ENCODE results near the gene TERT.
"Not testable (repeated sequence)": the region's sequence is repeated elsewhere in the genome, so short reads cannot be mapped to it uniquely, and the experiment has no call there.

TERT gene

DNA sequence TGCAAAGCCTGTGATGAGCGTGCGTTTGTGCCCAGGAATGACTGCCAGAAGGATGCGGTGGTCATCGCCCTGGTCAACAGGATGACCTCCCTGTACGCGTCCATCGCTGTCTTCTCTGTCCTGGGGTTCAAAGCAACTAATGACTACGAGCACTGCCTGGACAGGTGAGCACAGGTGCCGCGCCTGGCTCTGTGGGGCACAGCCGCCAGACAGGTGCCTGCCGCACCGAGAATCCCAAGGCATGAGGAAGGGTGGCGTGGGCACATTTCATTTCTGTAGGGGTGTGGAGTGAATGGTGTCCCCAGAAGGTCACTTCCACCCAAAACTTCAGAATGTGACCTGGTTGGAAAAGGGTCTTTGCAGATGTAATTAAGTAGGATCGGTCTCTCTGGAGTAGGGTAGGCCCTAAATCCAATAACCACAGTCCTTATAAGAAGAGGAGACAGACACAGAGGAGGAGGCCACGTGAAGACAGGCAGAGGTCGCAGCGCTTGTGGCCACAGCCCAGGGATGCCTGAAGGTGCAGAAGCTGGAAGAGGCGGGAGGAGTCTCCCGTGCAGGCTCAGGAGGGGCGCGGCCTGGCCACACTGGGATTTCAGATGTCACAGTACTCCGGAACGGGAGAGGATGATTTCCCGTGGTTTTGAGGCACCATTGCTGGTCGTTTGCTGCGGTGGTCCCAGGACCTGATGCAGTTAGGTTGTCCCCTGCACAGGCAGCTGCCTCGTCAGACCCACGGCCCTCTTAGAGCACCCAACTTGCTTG is 54.2 kb downstream of the TERT start:
- DNase-seq (ENCODE audit: low read depth in 2 of 2): no peak

DNA sequence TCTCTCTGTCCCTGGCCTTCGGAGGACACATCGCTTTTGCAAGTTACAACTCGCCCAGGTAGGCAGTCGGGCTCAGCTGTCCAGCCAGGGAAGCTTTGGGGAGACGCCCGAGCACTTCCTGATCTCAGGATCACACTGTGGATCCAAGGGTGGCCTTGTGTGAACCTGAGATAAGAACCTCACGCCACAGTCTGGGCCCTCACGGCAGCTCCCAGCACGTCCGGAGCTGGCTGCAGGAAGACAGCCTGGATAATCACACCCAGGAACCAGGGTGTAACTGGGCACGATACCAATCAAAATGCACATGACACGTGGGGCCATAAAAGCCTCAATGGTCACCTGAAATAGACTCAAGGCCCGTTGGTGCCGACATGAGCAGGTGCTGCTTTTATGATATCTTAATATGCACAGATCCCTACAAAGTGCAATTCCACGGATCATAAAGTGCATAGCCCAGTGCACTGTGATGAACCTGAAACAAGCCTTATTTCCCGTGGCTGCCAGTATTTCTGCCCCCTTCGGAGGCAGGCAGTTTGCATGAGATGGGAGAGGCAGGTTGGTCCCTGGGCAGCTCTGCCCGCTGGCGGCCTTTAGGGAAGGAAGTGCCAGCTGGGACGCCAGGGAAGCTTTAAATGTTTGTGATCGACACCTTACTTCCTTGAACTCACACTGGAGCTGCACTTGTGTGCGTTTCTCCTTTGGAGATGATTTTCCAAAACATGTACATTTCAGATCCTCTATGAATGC is 55.2 kb downstream of the TERT start:
- DNase-seq (ENCODE audit: low read depth in 2 of 2): no peak

DNA sequence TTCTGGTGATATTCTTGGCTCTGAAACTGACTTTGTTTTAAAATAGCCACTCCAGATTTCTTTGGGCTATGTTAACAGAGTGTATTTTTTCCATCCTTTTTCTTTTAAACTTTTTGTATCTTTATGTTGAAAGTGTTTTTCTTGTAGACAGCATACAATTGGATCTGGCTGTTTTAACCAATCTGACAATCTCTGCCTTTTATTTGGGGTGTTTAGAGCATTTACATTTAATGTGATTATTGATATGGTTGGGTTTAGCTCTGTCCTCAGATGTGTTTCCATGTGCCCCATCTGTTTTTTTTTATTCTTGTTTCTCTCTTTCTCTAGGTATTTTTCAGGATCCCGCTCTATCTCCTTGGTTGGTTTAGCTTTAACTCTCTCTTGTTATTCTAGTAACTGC is 59.0 kb downstream of the TERT start:
- DNase-seq (ENCODE audit: low read depth in 2 of 2): no peak

DNA sequence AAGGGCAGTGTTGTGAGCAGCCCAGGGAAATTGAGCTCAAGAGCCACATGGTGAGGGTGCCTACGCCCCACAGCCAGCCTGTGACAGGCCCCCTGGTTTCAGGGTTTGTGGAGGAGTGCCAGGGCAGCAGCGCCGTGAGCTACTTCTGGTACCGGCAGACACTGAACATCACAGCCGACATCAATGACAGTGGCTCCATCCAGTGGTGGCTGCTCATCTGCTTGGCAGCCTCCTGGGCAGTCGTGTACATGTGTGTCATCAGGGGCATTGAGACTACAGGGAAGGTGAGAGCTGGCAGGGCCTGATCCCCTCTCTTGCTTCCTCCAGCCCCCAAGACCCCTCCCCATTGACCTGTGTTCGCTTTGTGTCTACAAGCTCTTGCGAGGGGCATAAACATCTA is 59.5 kb downstream of the TERT start:
- no peak for DNase-seq (ENCODE audit: low read depth in 2 of 2)

DNA sequence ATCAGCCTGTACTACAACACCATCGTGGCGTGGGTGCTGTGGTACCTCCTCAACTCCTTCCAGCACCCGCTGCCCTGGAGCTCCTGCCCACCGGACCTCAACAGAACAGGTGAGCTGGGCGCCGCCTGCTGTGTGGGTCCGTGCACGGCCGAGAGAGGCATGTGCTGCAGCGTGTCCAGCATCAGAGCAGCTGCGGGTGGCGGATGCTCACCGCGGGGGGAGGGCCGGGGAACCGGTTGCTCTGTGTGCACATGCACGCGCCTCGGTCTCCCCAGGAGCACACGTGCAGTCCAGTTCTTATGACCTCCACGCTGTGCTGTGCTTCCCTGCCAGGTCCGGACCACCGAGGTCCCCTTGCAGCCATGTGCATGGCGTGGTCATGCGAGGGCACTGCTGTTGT is 62.1 kb downstream of the TERT start:
- no peak for DNase-seq (ENCODE audit: low read depth in 2 of 2)

DNA sequence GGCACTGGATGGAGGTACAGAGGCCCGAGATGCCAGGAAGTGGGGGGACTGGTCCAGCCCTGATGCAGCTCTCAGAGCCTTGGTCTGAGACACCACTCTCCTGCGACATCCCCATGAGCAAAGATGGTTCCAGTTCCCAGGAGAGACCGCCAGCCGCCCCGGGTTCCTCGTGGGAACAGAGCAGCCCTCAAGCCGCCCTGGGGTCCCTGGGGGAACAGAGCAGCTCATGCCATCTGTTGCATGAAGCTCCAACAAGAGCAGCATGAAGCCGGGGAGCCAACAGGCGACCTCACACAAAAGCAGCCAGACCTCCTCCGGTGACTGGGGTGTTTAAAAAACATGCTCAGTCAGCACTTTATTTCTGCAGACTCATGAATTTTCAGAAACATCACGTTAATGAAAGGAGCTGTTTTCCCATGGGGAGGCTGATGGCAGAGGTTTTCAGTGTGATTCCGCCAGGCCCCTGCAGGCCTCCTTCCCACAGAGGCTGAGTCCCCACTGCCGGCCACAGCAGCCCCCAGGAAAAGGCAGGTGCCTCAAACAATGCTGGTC is 63.4 kb downstream of the TERT start:
- DNase-seq (ENCODE audit: low read depth in 2 of 2): no peak

DNA sequence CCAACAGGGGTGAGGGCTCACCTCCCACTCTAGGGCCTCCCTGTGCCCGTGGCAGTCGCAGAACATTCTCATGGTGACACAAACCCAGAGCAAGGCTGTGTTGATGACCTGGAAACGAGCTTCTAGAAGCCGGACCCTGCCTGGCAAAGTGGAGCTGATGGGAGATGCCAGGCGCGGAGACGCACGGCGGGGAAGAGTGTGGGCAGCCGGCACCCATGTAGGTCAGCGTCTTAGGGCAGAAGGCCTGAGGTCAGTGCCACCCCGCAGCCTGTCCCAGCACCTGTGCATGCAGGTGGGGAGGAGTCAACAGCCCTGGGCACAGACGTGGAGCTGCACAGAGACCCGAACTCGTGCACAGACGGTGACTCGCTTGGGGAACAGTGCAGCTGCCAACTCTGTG is 64.3 kb downstream of the TERT start:
- DNase-seq (ENCODE audit: low read depth in 2 of 2): no peak

DNA sequence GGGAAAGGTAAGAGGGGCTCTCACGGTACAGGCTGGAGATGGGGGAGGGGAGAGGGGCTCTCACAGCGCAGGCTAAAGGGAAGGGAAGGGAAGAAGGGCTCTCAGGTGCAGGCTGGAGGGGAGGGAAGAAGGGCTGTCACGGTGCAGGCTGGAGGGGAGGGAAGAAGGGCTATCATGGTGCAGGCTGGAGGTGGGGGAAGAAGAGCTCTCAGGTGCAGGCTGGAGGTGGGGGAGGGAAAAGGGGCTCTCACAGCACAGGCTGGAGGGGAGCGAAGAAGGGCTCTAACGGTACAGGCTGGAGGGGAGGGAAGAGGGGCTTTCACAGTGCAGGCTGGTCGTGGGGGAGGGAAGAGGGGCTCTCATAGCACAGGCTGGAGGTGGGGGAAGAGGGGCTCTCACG is 65.0 kb downstream of the TERT start:
- no peak for DNase-seq (ENCODE audit: low read depth in 2 of 2)

DNA sequence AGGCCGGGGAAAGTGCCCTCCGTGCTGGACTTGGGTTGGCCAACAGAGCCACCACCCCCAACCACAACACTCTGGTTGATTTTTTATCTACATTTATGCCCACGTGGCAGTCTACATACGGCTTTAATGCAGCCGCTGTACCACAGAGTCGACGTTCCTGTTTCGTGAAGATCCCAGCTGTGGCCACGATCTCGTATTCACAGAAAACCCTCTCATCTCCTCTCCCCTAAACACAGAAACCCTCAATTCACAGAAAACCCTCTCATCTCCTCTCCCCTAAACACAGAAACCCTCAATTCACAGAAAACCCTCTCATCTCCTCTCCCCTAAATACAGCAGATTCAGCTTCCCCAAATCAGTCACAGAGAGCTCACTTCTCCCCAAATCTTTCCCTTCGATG is 65.8 kb downstream of the TERT start:
- not testable (repeated sequence) for DNase-seq (ENCODE audit: low read depth in 2 of 2)

DNA sequence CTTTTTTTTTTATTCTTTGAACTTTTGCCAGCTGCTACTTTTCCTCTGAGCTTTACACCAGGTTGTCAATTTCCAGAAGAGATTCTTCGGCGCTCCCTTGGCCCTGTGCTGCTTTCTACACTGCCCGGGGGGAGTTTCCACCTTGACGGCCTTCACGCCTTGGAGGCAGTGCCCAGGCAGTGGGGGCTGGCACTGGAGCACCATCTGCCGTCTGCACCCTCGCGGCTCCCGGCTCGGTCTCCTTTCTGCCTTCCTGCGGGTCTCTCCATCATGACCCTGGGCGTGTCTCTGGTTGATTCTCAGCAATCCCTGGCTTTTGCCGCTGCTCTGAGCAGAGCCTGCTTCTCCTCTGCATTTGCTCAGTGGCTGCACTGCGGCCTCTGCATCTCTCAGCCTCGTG is 66.7 kb downstream of the TERT start:
- no peak for DNase-seq (ENCODE audit: low read depth in 2 of 2)

DNA sequence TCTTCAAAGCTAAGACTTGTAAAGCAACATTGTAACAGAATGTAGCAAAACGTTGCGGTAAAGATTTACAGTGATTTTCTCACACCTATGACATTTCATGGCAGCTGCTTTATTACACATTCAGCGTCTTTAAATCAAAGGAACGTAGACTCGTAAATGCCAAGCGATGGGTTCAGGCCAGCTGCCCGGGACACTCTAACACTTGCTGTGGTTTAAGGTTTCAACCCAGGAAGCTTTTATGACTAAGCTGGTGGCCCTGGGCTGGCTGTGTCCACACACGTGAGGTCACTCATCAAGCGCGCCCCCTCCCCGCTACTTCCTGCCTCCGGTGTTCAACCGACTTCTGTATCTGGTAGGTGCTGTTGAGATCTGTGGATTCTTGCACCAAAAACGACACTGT is 67.2 kb downstream of the TERT start:
- DNase-seq (ENCODE audit: low read depth in 2 of 2): no peak

DNA sequence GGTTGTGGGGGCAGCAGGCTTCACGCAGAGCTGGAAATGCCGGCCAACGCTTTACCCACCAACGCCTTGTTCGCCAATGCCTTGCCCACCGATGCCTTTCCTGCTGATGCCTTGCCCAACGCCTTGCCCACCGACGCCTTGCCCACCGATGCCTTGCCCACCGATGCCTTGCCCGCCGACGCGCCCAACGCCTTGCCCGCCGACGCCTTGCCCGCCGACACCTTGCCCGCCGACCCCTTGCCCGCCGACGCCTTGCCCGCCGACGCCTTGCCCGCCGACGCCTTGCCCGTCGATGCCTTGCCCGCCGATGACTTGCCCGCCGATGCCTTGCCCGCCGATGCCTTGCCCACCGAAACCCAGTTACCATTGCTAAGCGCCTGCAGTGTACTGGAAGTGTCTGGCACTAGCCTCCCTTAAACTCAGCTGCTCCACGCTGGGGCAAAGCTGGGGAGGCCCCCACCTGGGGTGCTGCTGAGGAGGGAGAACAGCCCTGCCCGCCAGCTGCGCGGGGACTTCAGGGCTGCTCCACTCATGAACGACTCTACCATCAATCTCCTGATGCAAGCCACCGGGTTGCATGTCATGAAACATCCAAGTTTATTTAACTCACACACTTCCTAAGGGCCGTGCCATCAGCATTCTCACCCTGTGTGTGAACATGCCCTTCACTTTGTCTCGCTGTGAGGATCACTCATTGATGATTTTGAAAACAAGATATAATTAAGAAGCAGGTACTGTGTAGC is 67.9 kb downstream of the TERT start:
- DNase-seq (ENCODE audit: low read depth in 2 of 2): no peak

DNA sequence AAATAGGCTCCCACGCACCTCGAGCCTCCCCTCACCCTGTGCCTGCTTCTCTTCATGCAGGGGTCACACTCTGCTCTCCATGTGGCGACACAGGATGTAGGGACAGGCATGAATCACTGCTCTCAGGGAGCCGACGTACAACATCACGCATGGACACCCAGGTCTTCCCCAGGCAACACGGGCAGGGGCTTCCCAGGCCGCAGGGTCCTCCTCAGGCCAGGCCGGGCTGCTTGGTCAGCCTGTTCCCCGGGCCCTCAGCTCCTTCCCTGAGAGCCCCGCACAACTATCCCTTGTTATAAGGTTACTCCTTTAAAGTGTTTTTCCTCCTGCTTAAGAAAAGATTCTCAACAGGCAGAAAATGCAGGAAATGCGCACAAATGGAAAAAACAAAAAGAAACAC is 68.6 kb downstream of the TERT start:
- no peak for DNase-seq (ENCODE audit: low read depth in 2 of 2)

DNA sequence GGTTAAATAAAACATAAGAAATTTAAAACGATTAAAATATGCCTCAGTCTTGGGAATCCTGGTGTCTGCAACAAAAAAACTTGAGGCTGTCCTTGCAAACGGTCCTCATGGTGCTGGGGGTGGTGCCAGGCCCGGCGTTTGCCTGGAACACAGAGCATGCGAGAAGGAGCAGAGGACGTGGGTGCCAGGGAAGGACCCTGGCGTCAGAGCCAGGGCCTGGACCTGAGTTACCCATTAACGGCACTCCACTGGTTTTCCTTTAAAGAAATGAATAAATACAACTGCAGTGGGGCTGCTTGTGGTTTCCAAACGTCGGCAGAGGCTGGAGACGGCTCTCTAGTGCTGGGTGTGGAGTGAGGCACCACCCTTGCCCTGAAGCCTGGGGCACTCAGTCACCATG is 69.8 kb downstream of the TERT start, which contains the start of gene SLC6A18:
Gene SLC6A18, plus strand, starts transcription at position 301 of the 400 bp plus-strand sequence. Its CDS starts 97 bp downstream, at position 398.
- no peak for DNase-seq (ENCODE audit: low read depth in 2 of 2)

DNA sequence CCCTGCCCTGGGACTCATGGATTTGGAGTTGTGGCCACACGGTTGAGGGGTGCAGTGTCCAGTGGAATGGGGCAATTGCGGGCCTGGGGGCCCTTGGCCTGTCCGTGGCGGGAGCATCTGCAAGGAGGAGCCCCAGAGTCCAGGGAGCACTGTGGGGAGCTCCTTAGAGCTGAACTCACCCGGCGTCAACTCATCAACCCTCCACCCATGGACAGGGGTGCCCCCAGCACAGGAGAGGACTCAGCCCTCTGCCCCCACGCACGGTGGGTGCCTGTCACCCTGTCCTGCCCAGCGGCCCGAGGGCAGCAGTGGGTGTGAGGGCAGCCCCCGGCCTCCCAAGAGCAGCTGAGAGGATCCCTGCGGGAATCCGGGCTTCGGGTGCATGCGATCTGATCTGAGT is 70.2 kb downstream of the TERT start:
- DNase-seq (ENCODE audit: low read depth in 2 of 2): no peak

DNA sequence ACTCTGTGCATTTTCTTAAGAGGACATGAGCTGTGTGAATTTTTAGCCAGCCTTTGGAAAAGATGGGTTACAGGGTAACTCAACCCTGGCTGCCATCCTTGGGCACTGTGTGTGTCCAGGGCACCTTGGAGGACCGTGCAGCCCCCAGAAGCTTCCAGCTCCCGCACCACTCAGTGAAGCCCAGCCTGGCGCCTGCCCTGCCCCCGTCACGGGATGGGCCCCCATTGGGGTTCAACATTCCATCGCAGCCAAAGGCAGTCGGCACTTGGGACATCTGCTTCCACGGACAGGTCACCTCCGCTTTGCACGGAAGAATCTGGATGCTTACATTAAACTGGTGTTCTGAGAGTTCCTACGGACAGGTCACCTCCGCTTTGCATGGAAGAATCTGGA is 71.6 kb downstream of the TERT start:
- DNase-seq (ENCODE audit: low read depth in 2 of 2): no peak

DNA sequence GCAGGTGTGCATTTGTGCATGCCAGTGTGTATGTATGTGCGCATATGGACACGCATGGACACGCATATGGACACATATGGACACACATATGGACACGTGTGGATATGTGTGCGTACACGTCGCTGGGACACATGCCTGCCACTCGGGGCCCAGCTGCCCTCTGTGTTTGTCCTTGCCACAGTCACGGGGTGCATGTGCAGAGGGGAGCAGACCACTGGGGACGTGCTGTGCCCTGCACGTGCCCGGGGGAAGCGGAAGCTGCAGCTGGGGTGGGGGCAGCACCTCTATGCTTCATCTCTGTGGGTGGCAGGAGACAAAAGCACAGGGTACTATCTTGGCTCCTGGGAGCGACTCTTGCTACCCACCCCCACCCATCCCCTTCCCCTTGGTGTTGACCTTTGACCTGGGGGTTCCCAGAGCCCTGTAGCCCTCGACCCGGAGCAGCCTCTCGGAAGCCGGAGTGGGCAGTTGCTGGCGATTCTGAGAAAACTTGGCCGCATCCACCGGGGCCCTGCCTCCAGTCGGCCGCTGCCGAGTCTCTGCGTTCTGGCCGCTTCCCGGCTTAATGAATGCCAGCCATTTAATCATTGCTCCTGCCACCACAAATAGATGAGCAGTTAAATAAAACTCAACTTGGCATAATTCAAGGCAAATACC is 72.1 kb downstream of the TERT start:
- DNase-seq (ENCODE audit: low read depth in 2 of 2): no peak

DNA sequence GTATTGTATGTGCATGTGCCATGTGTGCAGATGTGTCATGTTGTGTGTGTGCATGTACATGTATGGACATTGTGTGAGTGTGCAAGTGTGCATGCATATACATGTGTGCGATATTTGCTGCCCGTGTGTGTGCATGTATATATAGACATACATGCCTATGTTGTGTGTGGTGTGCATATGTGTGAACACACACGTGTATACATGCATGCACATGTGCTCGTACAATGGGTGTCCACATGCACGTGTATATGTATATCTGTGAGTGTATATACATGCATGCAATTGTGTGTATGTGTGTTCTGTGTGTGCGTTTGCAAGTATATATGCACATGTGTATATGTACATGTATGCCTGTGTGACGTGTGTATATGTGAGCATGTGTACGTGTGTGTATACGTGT is 72.7 kb downstream of the TERT start:
- no peak for DNase-seq (ENCODE audit: low read depth in 2 of 2)

DNA sequence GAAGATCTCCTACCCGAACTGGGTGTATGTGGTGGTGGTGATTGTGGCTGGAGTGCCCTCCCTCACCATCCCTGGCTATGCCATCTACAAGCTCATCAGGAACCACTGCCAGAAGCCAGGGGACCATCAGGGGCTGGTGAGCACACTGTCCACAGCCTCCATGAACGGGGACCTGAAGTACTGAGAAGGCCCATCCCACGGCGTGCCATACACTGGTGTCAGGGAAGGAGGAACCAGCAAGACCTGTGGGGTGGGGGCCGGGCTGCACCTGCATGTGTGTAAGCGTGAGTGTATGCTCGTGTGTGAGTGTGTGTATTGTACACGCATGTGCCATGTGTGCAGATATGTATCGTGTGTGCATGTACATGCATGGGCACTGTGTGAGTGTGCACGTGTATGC is 73.1 kb downstream of the TERT start:
- DNase-seq (ENCODE audit: low read depth in 2 of 2): no peak

DNA sequence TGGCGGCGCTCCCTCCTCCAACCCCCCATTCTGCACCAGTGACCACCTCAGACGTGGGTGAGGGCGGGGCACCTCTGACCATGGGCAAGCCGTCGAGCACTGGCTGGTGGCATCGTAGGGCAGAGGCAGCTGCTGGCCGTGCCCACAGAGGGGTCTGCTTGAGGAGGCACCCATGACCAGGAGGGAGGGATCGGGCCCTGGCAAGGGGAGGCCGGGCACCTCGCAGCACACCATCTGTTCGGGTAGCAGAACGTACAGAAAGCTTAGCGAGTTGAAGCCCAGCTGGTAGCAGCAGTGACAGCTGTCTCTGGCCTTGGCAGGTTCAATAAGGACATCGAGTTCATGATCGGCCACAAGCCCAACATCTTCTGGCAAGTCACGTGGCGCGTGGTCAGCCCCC is 74.0 kb downstream of the TERT start:
- DNase-seq (ENCODE audit: low read depth in 2 of 2): no peak

DNA sequence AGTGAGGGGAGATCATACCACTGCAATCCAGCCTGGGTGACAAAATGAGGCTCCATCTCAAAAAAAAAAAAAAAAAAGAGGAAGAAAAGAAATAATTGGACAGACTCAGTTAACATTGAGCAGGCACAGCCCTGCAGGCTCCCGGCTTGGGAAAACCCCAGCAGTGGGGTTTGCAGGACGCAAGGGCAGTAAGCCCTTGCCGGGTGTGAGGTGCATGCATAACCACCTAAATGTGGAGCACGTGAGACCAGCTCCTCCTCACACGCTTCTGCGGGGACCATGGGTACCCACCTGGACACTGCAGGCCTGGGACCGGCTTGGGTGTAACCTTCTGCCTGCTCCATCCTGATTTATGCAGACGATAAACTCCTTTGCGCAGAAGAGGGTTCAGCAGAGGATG is 74.5 kb downstream of the TERT start:
- no peak for DNase-seq (ENCODE audit: low read depth in 2 of 2)

DNA sequence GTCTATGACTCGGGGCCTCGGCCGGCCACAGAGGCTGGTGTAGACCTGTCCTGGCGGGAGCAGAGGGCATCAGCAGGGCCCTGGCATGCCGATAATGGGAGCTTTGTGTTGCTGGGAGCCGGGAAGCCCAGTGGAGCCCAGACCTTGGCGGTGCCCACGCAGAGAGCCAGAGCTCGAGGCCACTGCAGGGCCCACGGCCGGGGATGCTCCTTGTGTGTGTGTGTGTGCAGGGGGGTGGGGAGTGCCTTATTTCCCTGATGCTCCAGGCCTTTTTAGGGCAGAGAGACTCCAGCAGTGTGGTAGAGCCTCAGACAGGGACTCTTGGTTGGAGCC is 75.1 kb downstream of the TERT start:
- DNase-seq (ENCODE audit: low read depth in 2 of 2): no peak
